SK-N-SH (cell line): ENCODE measurements around the gene YJEFN3. TPM values are rescaled to one million over a fixed set of nuclear protein-coding genes. Genes with fewer than 3 reads are reported as not detected.

Experiments
- CTCF ChIA-PET: fragments of 300-600, 350-600 bp; formaldehyde crosslinking; extraction: SDS; loops from one replicate; lab custom pipeline; 2021; lab: Yijun Ruan, JAX
- POLR2A ChIA-PET: fragments of 350-600 bp; sonication (Branson Sonifier 250); formaldehyde crosslinking; extraction: SDS; loops from one replicate; lab custom pipeline; 2020; ENCODE audit warnings: antibody characterized with exemption, inconsistent platforms; lab: Yijun Ruan, JAX
- DNase-seq: peaks from one replicate; pipeline ENCODE4 v3.0.0; 2012
- H2AFZ ChIP-seq: fragments of 200-600 bp; sonication (generic); 2 replicates; pipeline ENCODE4 v1.8.1; 2016; ENCODE audit warnings: antibody characterized with exemption, mild to moderate bottlenecking, low read depth
- H3F3A ChIP-seq: fragments of 200-600 bp; sonication (generic); replicated peaks from 2 replicates; pipeline ENCODE3; 2016; ENCODE audit warnings: antibody characterized with exemption, mild to moderate bottlenecking; ENCODE audit not compliant: insufficient read depth
- H3K27ac ChIP-seq, 2 experiments: fragments of 200-500 bp in 1 of 2; fragments of 200-600 bp in 1 of 2; sonication (Bioruptor generic) in 1 of 2; sonication (generic), shearing (Covaris generic) in 1 of 2; 2 replicates each; pipeline versions ENCODE4 v1.5.1 to v1.6.1; 2014 to 2016; ENCODE audit warnings: low read depth in 2 of 2, inconsistent platforms in 1 of 2, low read length in 1 of 2, mild to moderate bottlenecking in 1 of 2, mixed read lengths in 1 of 2
- H3K27me3 ChIP-seq: fragments of 200-600 bp; sonication (generic), shearing (Covaris generic); 2 replicates; pipeline ENCODE4 v1.6.1; 2016; ENCODE audit warnings: mixed run types; ENCODE audit not compliant: insufficient read depth
- H3K36me3 ChIP-seq, 2 experiments: fragments of 200-500 bp in 1 of 2; fragments of 200-600 bp in 1 of 2; sonication (Bioruptor generic) in 1 of 2; sonication (generic) in 1 of 2; replicated peaks in 1 of 2; 2 replicates each; pipeline versions ENCODE3 to v1.5.1; 2014 to 2016; ENCODE audit warnings: low read length in 1 of 2, mild to moderate bottlenecking in 1 of 2; ENCODE audit not compliant: insufficient read depth in 2 of 2, control insufficient read depth in 1 of 2
- H3K4me1 ChIP-seq, 2 experiments: fragments of 200-500 bp in 1 of 2; fragments of 200-600 bp in 1 of 2; sonication (Bioruptor generic) in 1 of 2; sonication (generic), shearing (Covaris generic) in 1 of 2; 2 replicates each; pipeline versions ENCODE4 v1.5.1 to v1.6.1; 2014 to 2016; ENCODE audit warnings: low read depth in 1 of 2, low read length in 1 of 2, mixed run types in 1 of 2; ENCODE audit not compliant: insufficient read depth in 2 of 2, control insufficient read depth in 1 of 2
- H3K4me2 ChIP-seq: fragments of 200-600 bp; sonication (generic), shearing (Covaris generic); 2 replicates; pipeline ENCODE4 v1.6.1; 2017; ENCODE audit warnings: mixed run types
- H3K4me3 ChIP-seq, 2 experiments: fragments of 200-500 bp in 1 of 2; fragments of 200-600 bp in 1 of 2; sonication (Bioruptor generic) in 1 of 2; sonication (generic), shearing (Covaris generic) in 1 of 2; 2 replicates each; pipeline versions ENCODE4 v1.5.1 to v1.8.1; 2014 to 2016; ENCODE audit warnings: low read depth in 2 of 2, inconsistent platforms in 1 of 2, low read length in 1 of 2, mild to moderate bottlenecking in 1 of 2, mixed read lengths in 1 of 2, moderate library complexity in 1 of 2
- H3K79me2 ChIP-seq: fragments of 200-600 bp; sonication (generic); 2 replicates; pipeline ENCODE4 v1.8.1; 2017; ENCODE audit warnings: mild to moderate bottlenecking; ENCODE audit not compliant: insufficient read depth
- H3K9ac ChIP-seq: fragments of 200-600 bp; sonication (generic); 2 replicates; pipeline ENCODE4 v1.6.1; 2017; ENCODE audit warnings: mixed run types
- H3K9me2 ChIP-seq: fragments of 200-600 bp; sonication (generic); 2 replicates; pipeline ENCODE4 v1.6.1; 2017; ENCODE audit warnings: mixed run types
- H3K9me3 ChIP-seq: fragments of 200-600 bp; sonication (generic); 2 replicates; pipeline ENCODE4 v1.6.1; 2017; ENCODE audit warnings: mixed run types, mild to moderate bottlenecking, moderate library complexity
- H4K20me1 ChIP-seq: fragments of 200-600 bp; sonication (generic); 2 replicates; pipeline ENCODE4 v1.6.1; 2017; ENCODE audit warnings: mild to moderate bottlenecking, mixed run types; ENCODE audit not compliant: insufficient read depth
- CHD2 ChIP-seq: fragments of 150-350 bp; IDR thresholded peaks from 2 replicates; pipeline ENCODE4 v1.6.1; 2018; ENCODE audit warnings: low read length; ENCODE audit not compliant: partially characterized antibody
- CTCF ChIP-seq: fragments of 200-600 bp; sonication (generic); IDR thresholded peaks from 2 replicates; pipeline ENCODE4 v1.6.1; 2017; ENCODE audit warnings: antibody characterized with exemption, mild to moderate bottlenecking, moderate library complexity
- JUND ChIP-seq: IDR thresholded peaks from 2 replicates; pipeline ENCODE4 v1.4.0; 2012
- MEF2A ChIP-seq: IDR thresholded peaks from 2 replicates; pipeline ENCODE4 v1.4.0; 2012; ENCODE audit warnings: low read depth, borderline replicate concordance
- RCOR1 ChIP-seq: fragments of 150-350 bp; IDR thresholded peaks from 2 replicates; pipeline ENCODE4 v1.6.1; 2017; ENCODE audit warnings: antibody characterized with exemption, low read length
- RFX5 ChIP-seq: IDR thresholded peaks from 2 replicates; pipeline ENCODE4 v1.6.1; 2012; ENCODE audit warnings: mild to moderate bottlenecking, improper control_type of control experiment, low read length
- YY1 ChIP-seq: IDR thresholded peaks from 2 replicates; pipeline ENCODE4 v1.4.0; 2012; ENCODE audit warnings: low read depth, mild to moderate bottlenecking
- WGBS: methylation state at CpG from one replicate; pipeline ENCODE4 v1.1.6; 2017; ENCODE audit warnings: low lambda C conversion rate; 5-methylcytosine and 5-hydroxymethylcytosine counted together
- polyA plus RNA-seq, 3 experiments: library from polyadenylated mRNA; depleted of rRNA; stranded (reverse); fragments of >200 nt; gene quantifications; 2 replicates each; pipeline ENCODE4 v1.2.3, GENCODE V29; 2012
- TF ChIP-seq, protein P1 (sequence below): IDR thresholded peaks from 2 replicates; pipeline ENCODE4 v1.6.1; 2012; ENCODE audit warnings: mild to moderate bottlenecking, low read depth, low read length, moderate library complexity
- TF ChIP-seq, protein P2 (sequence below): IDR thresholded peaks from 2 replicates; pipeline ENCODE4 v1.4.0; 2012; ENCODE audit warnings: low read depth, borderline replicate concordance

The YJEFN3 gene
- polyA plus RNA-seq, 1 of the 3 experiments (the other 2 are of a cell fraction), result 7.2 TPM

DNA sequence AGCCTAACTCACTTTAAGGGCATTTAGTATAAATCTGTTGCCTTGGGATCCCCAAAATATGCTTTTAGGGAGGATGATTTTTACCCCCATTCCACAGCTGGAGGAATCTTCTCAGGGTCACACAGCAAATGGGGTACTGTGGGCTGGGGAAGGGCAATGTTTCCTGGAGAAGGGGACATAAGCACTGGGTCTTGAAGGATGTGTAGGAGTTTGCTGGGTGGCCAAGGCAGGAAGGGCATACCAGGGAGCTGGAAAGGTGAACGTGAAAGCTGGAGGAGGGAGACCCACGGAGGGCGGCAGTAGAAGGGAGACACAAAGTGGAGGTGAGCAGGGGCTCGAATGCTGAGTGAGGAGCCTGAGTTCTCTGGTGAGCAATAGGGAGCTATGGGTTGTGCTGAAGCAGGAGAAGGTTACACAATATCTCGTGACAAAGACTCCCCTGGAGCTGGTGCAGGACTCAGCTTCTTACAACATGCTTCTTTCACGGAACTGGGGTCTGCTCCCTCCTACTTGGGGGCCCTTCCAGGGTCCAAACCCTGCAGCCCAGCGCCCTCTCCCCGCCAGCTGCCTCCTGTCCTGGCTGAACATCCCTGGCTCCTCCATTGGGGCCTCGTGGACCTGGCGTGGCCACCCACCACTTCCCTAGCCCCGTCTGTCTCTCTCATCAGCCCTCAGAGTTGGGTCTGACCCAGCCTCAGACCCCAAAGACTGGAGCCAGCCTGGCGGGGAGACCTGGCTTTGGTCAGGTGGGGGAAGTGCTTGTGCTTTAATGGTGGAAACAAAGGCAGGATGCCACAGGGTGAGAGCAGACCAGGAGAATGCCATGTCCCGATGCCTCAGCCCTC lies 20.4 kb downstream of the YJEFN3 start (continued):
- TF ChIP-seq CTCF, result no peak

GRCh38 chr19:19549804-19550464 lies 21.2 kb downstream of the YJEFN3 start:
- Histone ChIP-seq H3K4me2 (no peak overlapping the region), H3K27ac (no peak overlapping the region), H3K4me1 (peaks cover 0 to 13% of the 10 kb centered on the region in 2 experiments; a peak in 1 of 4 replicates), H3K36me3 (no peaks in the 10 kb centered on the region), H4K20me1 (no peaks in the 10 kb centered on the region), H3K9ac (no peak overlapping the region), H3K79me2 (no peaks in the 10 kb centered on the region), H3K9me3 (no peaks in the 10 kb centered on the region), H3K27me3 (no peaks in the 10 kb centered on the region), H3K4me3 (no peak overlapping the region), H3F3A (no peaks in the 10 kb centered on the region), H3K9me2 (no peaks in the 10 kb centered on the region), H2AFZ (no peak overlapping the region)
- ChIA-PET POLR2A (no interaction called here), CTCF (interaction anchor here (2.3 to 15.7 kb wide), 4 partner anchors 11 to 94 kb away, joined by 5 to 258 read pairs (median 42); partner anchors contain the start of genes CILP2, GMIP and YJEFN3)
- no peak for DNase-seq
- 64% methylated on average over 14 of the region's 23 CpGs for WGBS
- TF ChIP-seq RFX5 (no peak), CHD2 (no peak), RCOR1 (no peak), YY1 (no peak), MEF2A (no peak), JUND (no peak)
- TF ChIP-seq, protein P1, sequence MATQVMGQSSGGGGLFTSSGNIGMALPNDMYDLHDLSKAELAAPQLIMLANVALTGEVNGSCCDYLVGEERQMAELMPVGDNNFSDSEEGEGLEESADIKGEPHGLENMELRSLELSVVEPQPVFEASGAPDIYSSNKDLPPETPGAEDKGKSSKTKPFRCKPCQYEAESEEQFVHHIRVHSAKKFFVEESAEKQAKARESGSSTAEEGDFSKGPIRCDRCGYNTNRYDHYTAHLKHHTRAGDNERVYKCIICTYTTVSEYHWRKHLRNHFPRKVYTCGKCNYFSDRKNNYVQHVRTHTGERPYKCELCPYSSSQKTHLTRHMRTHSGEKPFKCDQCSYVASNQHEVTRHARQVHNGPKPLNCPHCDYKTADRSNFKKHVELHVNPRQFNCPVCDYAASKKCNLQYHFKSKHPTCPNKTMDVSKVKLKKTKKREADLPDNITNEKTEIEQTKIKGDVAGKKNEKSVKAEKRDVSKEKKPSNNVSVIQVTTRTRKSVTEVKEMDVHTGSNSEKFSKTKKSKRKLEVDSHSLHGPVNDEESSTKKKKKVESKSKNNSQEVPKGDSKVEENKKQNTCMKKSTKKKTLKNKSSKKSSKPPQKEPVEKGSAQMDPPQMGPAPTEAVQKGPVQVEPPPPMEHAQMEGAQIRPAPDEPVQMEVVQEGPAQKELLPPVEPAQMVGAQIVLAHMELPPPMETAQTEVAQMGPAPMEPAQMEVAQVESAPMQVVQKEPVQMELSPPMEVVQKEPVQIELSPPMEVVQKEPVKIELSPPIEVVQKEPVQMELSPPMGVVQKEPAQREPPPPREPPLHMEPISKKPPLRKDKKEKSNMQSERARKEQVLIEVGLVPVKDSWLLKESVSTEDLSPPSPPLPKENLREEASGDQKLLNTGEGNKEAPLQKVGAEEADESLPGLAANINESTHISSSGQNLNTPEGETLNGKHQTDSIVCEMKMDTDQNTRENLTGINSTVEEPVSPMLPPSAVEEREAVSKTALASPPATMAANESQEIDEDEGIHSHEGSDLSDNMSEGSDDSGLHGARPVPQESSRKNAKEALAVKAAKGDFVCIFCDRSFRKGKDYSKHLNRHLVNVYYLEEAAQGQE, result no peak
- TF ChIP-seq, protein P2, sequence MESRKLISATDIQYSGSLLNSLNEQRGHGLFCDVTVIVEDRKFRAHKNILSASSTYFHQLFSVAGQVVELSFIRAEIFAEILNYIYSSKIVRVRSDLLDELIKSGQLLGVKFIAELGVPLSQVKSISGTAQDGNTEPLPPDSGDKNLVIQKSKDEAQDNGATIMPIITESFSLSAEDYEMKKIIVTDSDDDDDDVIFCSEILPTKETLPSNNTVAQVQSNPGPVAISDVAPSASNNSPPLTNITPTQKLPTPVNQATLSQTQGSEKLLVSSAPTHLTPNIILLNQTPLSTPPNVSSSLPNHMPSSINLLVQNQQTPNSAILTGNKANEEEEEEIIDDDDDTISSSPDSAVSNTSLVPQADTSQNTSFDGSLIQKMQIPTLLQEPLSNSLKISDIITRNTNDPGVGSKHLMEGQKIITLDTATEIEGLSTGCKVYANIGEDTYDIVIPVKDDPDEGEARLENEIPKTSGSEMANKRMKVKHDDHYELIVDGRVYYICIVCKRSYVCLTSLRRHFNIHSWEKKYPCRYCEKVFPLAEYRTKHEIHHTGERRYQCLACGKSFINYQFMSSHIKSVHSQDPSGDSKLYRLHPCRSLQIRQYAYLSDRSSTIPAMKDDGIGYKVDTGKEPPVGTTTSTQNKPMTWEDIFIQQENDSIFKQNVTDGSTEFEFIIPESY, result no peak
